MM.1S (cell line): ENCODE data around the gene ADAMTS3.

Experiments used
- CTCF ChIP-seq: fragments of 300-600 bp; sonication (generic); IDR thresholded peaks from 2 replicates; pipeline ENCODE4 v1.5.1; 2016; ENCODE audit warnings: antibody characterized with exemption, low read length, mixed read lengths
- EZH2 ChIP-seq: fragments of 300-600 bp; sonication (generic); optimal IDR thresholded peaks from 2 replicates; pipeline ENCODE3; 2017; ENCODE audit warnings: low read depth, mild to moderate bottlenecking, antibody characterized with exemption, low read length, mixed read lengths

- TF ChIP-seq CTCF, result no peak
- TF ChIP-seq EZH2, result no peak
These were observed at the start of gene ADAMTS3 for GRCh38 chr4:72568959-72569718.
